SK-N-SH (cell line): Measurements from ENCODE around the gene PLPPR2.

Source experiments
- POLR2AphosphoS5 ChIP-seq: IDR thresholded peaks from 2 replicates; pipeline ENCODE4 v1.6.1; 2012; ENCODE audit warnings: low read depth, low read length
- RAD21 ChIP-seq: IDR thresholded peaks from 2 replicates; pipeline ENCODE4 v1.6.1; 2012; ENCODE audit warnings: mild to moderate bottlenecking, low read length

- TF ChIP-seq RAD21 (peak; percentile 76), POLR2AphosphoS5 (no peak)
These were observed 23.3 kb downstream of the PLPPR2 start for GRCh38 chr19:11378319-11379189.
